Measurements from ENCODE around the gene KCNN1.

DNA sequence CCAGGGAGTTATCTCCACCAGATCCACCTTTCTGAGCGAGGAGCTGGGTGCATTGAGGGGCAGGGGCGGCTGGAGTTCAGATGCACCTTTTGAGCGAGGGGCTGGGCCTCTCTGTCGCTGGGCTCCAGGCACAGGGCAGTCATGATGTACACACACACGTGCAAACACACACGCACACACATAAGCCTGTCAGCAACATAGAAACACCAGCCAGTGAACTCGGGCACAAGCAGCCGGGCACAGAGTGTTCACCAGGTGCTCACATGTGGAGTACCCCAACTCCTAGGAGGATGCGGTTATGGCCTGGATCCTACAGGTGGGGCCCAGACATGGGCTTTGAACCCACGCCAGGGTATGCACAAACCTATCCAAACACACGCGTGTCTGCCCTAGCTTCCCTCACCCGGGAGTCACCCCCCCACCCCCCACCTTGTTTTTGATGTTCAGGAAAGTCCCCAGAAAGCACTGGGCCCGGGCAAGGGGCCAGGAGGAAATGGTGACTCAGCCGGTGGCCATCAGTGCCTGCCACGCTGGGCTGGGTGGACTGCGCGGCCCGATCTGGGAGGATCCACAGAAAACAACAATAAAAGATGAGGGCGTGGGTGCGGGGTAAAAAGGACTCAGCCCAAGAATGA lies 54.3 kb downstream of the KCNN1 start:
- TF ChIP-seq CTCF (tag by site-specific recombination; IDR thresholded peaks at IDR 0.05) = no peak
- TF ChIP-seq, protein P1, sequence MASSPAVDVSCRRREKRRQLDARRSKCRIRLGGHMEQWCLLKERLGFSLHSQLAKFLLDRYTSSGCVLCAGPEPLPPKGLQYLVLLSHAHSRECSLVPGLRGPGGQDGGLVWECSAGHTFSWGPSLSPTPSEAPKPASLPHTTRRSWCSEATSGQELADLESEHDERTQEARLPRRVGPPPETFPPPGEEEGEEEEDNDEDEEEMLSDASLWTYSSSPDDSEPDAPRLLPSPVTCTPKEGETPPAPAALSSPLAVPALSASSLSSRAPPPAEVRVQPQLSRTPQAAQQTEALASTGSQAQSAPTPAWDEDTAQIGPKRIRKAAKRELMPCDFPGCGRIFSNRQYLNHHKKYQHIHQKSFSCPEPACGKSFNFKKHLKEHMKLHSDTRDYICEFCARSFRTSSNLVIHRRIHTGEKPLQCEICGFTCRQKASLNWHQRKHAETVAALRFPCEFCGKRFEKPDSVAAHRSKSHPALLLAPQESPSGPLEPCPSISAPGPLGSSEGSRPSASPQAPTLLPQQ (tag by site-specific recombination; IDR thresholded peaks at IDR 0.05) = no peak
- no peak for TF ChIP-seq ZNF792 (tag by site-specific recombination; IDR thresholded peaks at IDR 0.05)
- no peak for TF ChIP-seq GLI4 (tag by site-specific recombination; IDR thresholded peaks at IDR 0.05)
- TF ChIP-seq ZNF449 (tag by site-specific recombination; IDR thresholded peaks at IDR 0.05) = no peak
- no peak for TF ChIP-seq SETDB1 (IDR thresholded peaks at IDR 0.05; ENCODE audit: insufficient read length, low read length)
- TF ChIP-seq KLF9 (tag by site-specific recombination; IDR thresholded peaks at IDR 0.05; ENCODE audit: low read depth) = no peak
- no peak for TF ChIP-seq ZNF624 (tag by site-specific recombination; IDR thresholded peaks at IDR 0.05)
- TF ChIP-seq ZNF561 (tag by site-specific recombination; IDR thresholded peaks at IDR 0.05; ENCODE audit: borderline replicate concordance) = no peak
- TF ChIP-seq ZNF174 (tag by site-specific recombination; IDR thresholded peaks at IDR 0.05) = no peak

Measured in HEK293 (cell line).